ENCODE measurements around the gene LRRC8A. TPM values are rescaled to one million over a fixed set of nuclear protein-coding genes. Genes with fewer than 3 reads are reported as not detected.

The LRRC8A gene
- polyA plus RNA-seq, 1 donor from 2014 or later = 11.6 TPM

- H2AFZ ChIP-seq (ENCODE audit: low read depth, low read length) = no peak overlapping the region
- no peaks in the 10 kb centered on the region for H3K9me3 ChIP-seq (ENCODE audit: low read length)
- H3K4me3 ChIP-seq (ENCODE audit: low read length) = no peak overlapping the region
- H4K20me1 ChIP-seq (ENCODE audit: insufficient read depth) = no peaks in the 10 kb centered on the region
- peaks cover 4% of the 10 kb centered on the region for H3K79me2 ChIP-seq (replicated peaks; ENCODE audit: insufficient read depth, low read length)
- no peak for TF ChIP-seq POLR2AphosphoS5 (IDR thresholded peaks at IDR 0.05)
- TF ChIP-seq EZH2 (IDR thresholded peaks at IDR 0.05; ENCODE audit: borderline replicate concordance, insufficient read depth, low read length, poor library complexity, severe bottlenecking) = no peak
- TF ChIP-seq MXI1 (conservative IDR thresholded peaks at IDR 0.05; ENCODE audit: poor library complexity, severe bottlenecking) = no peak
- TF ChIP-seq CTCF (IDR thresholded peaks at IDR 0.05; ENCODE audit: poor library complexity, severe bottlenecking) = no peak
- no peak for TF ChIP-seq RAD21 (conservative IDR thresholded peaks at IDR 0.05)
- no peak for TF ChIP-seq TAF1 (IDR thresholded peaks at IDR 0.05; ENCODE audit: low read depth)
- no peak for TF ChIP-seq SMC3 (conservative IDR thresholded peaks at IDR 0.05; ENCODE audit: poor library complexity)
- no peak for TF ChIP-seq REST (IDR thresholded peaks at IDR 0.05; ENCODE audit: borderline replicate concordance)
- TF ChIP-seq EP300 (conservative IDR thresholded peaks at IDR 0.05; ENCODE audit: poor library complexity, severe bottlenecking) = no peak
- H3F3A ChIP-seq (ENCODE audit: insufficient read depth, low read length, poor library complexity, severe bottlenecking) = no peaks in the 10 kb centered on the region
- no peak overlapping the region for H3K9ac ChIP-seq (ENCODE audit: low read length)
- no peak overlapping the region for H3K27ac ChIP-seq (ENCODE audit: low read length)
- H3K27me3 ChIP-seq (ENCODE audit: insufficient read depth, low read depth, low read length) = no peaks in the 10 kb centered on the region
- no peaks in the 10 kb centered on the region for H3K36me3 ChIP-seq (ENCODE audit: insufficient read depth, low read length)
- H3K4me2 ChIP-seq (ENCODE audit: low read length) = no peak overlapping the region
- no peaks in the 10 kb centered on the region for H3K9me2 ChIP-seq (ENCODE audit: insufficient read depth, low read length)
Measured at GRCh38 chr9:128913995-128914772, 32.3 kb downstream of the LRRC8A start.

- Histone ChIP-seq H4K20me1 (ENCODE audit: insufficient read depth) (no peaks in the 10 kb centered on the region), H3K36me3 (ENCODE audit: insufficient read depth, low read length) (no peaks in the 10 kb centered on the region), H3K4me2 (ENCODE audit: low read length) (no peak overlapping the region), H3K9me2 (ENCODE audit: insufficient read depth, low read length) (no peaks in the 10 kb centered on the region), H3K79me2 (replicated peaks; ENCODE audit: insufficient read depth, low read length) (peaks cover 4% of the 10 kb centered on the region), H2AFZ (ENCODE audit: low read depth, low read length) (no peak overlapping the region), H3K27me3 (ENCODE audit: insufficient read depth, low read depth, low read length) (no peaks in the 10 kb centered on the region), H3K4me3 (ENCODE audit: low read length) (no peak overlapping the region), H3K9ac (ENCODE audit: low read length) (no peak overlapping the region), H3F3A (ENCODE audit: insufficient read depth, low read length, poor library complexity, severe bottlenecking) (no peaks in the 10 kb centered on the region), H3K9me3 (ENCODE audit: low read length) (no peaks in the 10 kb centered on the region), H3K27ac (ENCODE audit: low read length) (no peak overlapping the region)
- TF ChIP-seq REST (IDR thresholded peaks at IDR 0.05; ENCODE audit: borderline replicate concordance) = no peak
- no peak for TF ChIP-seq MXI1 (conservative IDR thresholded peaks at IDR 0.05; ENCODE audit: poor library complexity, severe bottlenecking)
- no peak for TF ChIP-seq SMC3 (conservative IDR thresholded peaks at IDR 0.05; ENCODE audit: poor library complexity)
- no peak for TF ChIP-seq RAD21 (conservative IDR thresholded peaks at IDR 0.05)
- no peak for TF ChIP-seq CTCF (IDR thresholded peaks at IDR 0.05; ENCODE audit: poor library complexity, severe bottlenecking)
- no peak for TF ChIP-seq POLR2AphosphoS5 (IDR thresholded peaks at IDR 0.05)
- no peak for TF ChIP-seq EZH2 (IDR thresholded peaks at IDR 0.05; ENCODE audit: borderline replicate concordance, insufficient read depth, low read length, poor library complexity, severe bottlenecking)
- TF ChIP-seq EP300 (conservative IDR thresholded peaks at IDR 0.05; ENCODE audit: poor library complexity, severe bottlenecking) = no peak
- TF ChIP-seq TAF1 (IDR thresholded peaks at IDR 0.05; ENCODE audit: low read depth) = no peak
Measured at GRCh38 chr9:128916204-128916603, 34.3 kb downstream of the LRRC8A start.

Data from neural cell (in vitro differentiated cells).